Measurements from ENCODE around the gene MYBPH. TPM values are rescaled to one million over a fixed set of nuclear protein-coding genes. Genes with fewer than 3 reads are reported as not detected.

MYBPH gene
- total RNA-seq, 1 experiment from 2014 or later = 25.9 TPM

- POLR2A ChIA-PET = no interaction called here
- no peak for DNase-seq
- CTCF ChIA-PET = no interaction called here
- no peak for TF ChIP-seq CTCF (IDR thresholded peaks at IDR 0.05; ENCODE audit: insufficient read depth in 1 of 2, low read depth in 1 of 2, low read length in 1 of 2, severe bottlenecking in 1 of 2, unreplicated experiment in 1 of 2)
- Mint-ChIP-seq H3K27ac (ENCODE audit: unreplicated experiment) (no peak overlapping the region), H3K36me3 (ENCODE audit: insufficient read depth, unreplicated experiment) (peaks cover 20% of the 10 kb centered on the region), H3K4me3 (ENCODE audit: unreplicated experiment) (peak overlapping the region; percentile 18), H3K27me3 (ENCODE audit: insufficient read depth, unreplicated experiment) (no peaks in the 10 kb centered on the region), H3K4me1 (ENCODE audit: low read depth, unreplicated experiment) (peaks cover 32% of the 10 kb centered on the region), H3K9me3 (ENCODE audit: unreplicated experiment) (peaks cover 13% of the 10 kb centered on the region)
- Histone ChIP-seq H3K9me3 (no peaks in the 10 kb centered on the region), H3K4me1 (peaks cover 25% of the 10 kb centered on the region), H3K4me3 (ENCODE audit: low read depth, low read length) (no peak overlapping the region), H3K27me3 (replicated peaks; ENCODE audit: control insufficient read depth, insufficient read depth, low read length) (no peaks in the 10 kb centered on the region), H3K36me3 (ENCODE audit: control insufficient read depth, insufficient read depth, low read length) (no peaks in the 10 kb centered on the region)
- no TSS peak for BruUV-seq (replicated peaks)
- intact Hi-C loops (cut with micrococcal nuclease; ENCODE audit: unreplicated experiment) = no loop called here
These were observed 21.4 kb downstream of the MYBPH start for GRCh38 chr1:203153989-203154821.

DNA sequence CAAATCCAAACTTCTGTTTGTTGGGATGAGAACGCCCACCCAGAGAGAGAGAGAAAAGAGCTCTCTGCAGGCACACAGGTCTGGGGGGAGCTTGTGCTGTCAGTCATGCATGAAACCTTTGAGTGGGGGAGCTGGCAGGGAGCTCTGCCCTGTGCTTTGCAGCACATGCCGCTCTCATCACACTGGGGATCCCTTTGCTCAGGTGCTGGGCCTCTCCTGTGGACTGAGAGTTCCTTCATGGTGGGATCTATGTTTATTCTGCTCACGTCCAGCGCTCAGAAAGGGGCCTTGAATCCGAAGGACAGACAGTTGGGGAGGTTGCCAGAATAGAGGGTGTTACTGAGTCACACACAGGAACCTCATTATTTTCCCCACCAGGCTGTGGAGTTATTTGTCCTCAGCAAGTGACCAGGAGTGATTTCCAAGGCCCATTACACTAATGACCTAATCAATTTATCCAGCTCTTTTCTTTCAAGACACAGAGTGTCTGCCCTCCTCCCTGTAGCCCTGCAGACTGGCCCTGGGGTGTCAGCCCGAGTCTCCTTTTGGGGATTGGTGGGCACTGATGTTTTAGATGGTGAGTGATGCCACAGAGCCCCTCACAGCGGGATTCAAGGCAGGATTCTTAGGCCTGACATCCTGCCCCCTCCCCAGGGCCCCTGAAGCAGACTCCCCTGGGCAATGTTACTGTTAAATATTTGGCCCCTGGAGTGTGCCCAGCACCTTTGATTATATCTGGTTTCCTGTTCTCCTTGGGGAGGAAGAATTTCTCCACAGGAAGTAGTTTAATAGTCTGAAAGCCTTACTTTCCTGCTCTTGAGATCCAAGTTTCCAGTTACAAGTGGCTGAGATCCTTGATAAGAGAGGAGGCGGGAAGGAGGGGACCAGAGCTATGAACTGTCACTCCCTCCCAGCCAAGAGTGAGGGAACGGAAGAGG, 22.3 kb downstream of the MYBPH start:
- H3K4me1 ChIP-seq = peaks cover 25% of the 10 kb centered on the region
- CTCF ChIA-PET = no interaction called here
- H3K27me3 ChIP-seq (replicated peaks; ENCODE audit: control insufficient read depth, insufficient read depth, low read length) = no peaks in the 10 kb centered on the region
- H3K9me3 Mint-ChIP-seq (ENCODE audit: unreplicated experiment) = peaks cover 7% of the 10 kb centered on the region
- H3K27me3 Mint-ChIP-seq (ENCODE audit: insufficient read depth, unreplicated experiment) = no peaks in the 10 kb centered on the region
- H3K9me3 ChIP-seq = no peaks in the 10 kb centered on the region
- BruUV-seq (replicated peaks) = no TSS peak
- H3K4me1 Mint-ChIP-seq (ENCODE audit: low read depth, unreplicated experiment) = peaks cover 32% of the 10 kb centered on the region
- H3K4me3 Mint-ChIP-seq (ENCODE audit: unreplicated experiment) = no peak overlapping the region
- peaks cover 13% of the 10 kb centered on the region for H3K36me3 Mint-ChIP-seq (ENCODE audit: insufficient read depth, unreplicated experiment)
- no peaks in the 10 kb centered on the region for H3K36me3 ChIP-seq (ENCODE audit: control insufficient read depth, insufficient read depth, low read length)
- POLR2A ChIA-PET = interaction anchor here (0.5 kb wide), 1 partner anchor 8 kb away, joined by 3 read pairs; no protein-coding TSS in a partner anchor
- intact Hi-C loops (cut with micrococcal nuclease; ENCODE audit: unreplicated experiment) = no loop called here
- no peak for TF ChIP-seq CTCF (IDR thresholded peaks at IDR 0.05; ENCODE audit: insufficient read depth in 1 of 2, low read depth in 1 of 2, low read length in 1 of 2, severe bottlenecking in 1 of 2, unreplicated experiment in 1 of 2)
- H3K4me3 ChIP-seq (ENCODE audit: low read depth, low read length) = no peak overlapping the region
- H3K27ac Mint-ChIP-seq (ENCODE audit: unreplicated experiment) = no peak overlapping the region
- no peak for DNase-seq

All from Caco-2 (cell line).